Epithelial cell of proximal tubule (primary cell): Measurements from ENCODE around the gene CD109. TPM values are rescaled to one million over a fixed set of nuclear protein-coding genes. Genes with fewer than 3 reads are reported as not detected.
"Not testable (repeated sequence)": the region's sequence is repeated elsewhere in the genome, so short reads cannot be mapped to it uniquely, and the experiment has no call there.

ENCODE experiments used
- DNase-seq: peaks from one replicate; pipeline ENCODE4 v3.0.0-alpha.2; 2011; ENCODE audit warnings: low read depth
- H3K4me3 ChIP-seq: 2 replicates; pipeline ENCODE4 v1.5.1; 2011; ENCODE audit warnings: low read depth, mild to moderate bottlenecking, low read length
- total RNA-seq: library from RNA; depleted of rRNA; stranded (reverse); fragments of >200 nt; gene quantifications from 2 replicates; pipeline ENCODE4 v1.2.3, GENCODE V29; 2015
- TF ChIP-seq, protein P1 (sequence below): conservative IDR thresholded peaks from 2 replicates; pipeline ENCODE4 v1.5.1; 2012; ENCODE audit warnings: low read depth, mild to moderate bottlenecking, low read length

Gene CD109
- total RNA-seq, 1 donor from 2014 or later: 24.3 TPM

GRCh38 chr6:73713426-73714147 is 17.6 kb downstream of the CD109 start:
- no peak overlapping the region for H3K4me3 ChIP-seq
- no peak for DNase-seq
- TF ChIP-seq, protein P1, sequence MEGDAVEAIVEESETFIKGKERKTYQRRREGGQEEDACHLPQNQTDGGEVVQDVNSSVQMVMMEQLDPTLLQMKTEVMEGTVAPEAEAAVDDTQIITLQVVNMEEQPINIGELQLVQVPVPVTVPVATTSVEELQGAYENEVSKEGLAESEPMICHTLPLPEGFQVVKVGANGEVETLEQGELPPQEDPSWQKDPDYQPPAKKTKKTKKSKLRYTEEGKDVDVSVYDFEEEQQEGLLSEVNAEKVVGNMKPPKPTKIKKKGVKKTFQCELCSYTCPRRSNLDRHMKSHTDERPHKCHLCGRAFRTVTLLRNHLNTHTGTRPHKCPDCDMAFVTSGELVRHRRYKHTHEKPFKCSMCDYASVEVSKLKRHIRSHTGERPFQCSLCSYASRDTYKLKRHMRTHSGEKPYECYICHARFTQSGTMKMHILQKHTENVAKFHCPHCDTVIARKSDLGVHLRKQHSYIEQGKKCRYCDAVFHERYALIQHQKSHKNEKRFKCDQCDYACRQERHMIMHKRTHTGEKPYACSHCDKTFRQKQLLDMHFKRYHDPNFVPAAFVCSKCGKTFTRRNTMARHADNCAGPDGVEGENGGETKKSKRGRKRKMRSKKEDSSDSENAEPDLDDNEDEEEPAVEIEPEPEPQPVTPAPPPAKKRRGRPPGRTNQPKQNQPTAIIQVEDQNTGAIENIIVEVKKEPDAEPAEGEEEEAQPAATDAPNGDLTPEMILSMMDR: no peak

GRCh38 chr6:73715111-73715508 is 19.1 kb downstream of the CD109 start:
- not testable (repeated sequence) for DNase-seq, H3K4me3 ChIP-seq

DNA sequence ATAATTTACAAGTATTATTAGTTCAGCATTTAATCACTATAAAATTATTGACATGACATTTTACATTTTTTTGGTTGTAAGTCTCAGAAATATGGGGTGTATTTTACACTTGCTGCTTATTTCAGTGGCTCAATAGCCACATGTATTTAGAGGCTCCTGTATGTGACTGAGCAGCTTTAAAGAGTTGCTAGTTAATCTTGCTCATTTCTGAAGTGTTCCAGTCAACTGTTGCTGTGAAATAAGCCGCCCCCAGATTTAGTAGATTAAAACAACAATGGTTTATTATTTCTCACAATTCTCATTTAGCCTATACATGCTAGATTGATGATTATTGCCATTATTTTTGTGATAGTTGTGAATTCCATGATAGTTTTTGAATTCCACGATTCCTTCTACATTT is 23.0 kb downstream of the CD109 start:
- H3K4me3 ChIP-seq: no peak overlapping the region
- TF ChIP-seq, protein P1: no peak
- no peak for DNase-seq

DNA sequence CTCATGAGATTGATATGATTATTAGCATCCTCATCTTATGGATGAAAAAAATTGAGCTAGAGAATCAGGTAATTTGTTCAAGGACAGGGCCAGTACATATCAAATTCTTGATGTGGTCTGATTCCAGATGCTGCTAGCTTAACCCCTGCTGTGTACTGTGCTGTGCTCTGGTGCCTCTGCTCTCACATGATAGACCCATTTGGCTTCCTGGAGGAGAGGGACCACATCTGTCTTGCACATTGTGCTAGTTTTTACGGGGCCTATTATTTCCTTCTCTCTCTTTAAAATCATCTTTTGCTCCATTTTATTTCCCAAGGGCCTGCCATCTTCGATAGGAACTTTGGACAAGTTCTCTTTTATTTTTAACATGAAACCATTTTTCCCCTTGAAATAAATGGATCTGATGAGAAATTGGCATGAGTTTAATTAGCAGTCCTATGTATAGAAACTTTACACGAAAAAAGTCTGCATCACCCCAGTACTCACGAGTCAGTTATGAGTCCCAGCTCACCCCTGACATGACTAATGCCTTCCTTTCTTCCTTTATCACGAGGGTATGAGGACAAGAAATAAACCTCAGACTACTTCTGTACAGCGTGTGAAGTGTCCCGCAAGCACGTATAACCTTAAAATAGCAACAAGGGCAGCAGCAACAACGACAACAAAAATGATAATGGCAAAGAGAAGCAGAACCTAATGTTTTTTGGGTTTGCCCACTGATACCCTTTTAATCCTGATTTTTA is 26.5 kb downstream of the CD109 start:
- DNase-seq: no peak
- TF ChIP-seq, protein P1: no peak
- no peak overlapping the region for H3K4me3 ChIP-seq

DNA sequence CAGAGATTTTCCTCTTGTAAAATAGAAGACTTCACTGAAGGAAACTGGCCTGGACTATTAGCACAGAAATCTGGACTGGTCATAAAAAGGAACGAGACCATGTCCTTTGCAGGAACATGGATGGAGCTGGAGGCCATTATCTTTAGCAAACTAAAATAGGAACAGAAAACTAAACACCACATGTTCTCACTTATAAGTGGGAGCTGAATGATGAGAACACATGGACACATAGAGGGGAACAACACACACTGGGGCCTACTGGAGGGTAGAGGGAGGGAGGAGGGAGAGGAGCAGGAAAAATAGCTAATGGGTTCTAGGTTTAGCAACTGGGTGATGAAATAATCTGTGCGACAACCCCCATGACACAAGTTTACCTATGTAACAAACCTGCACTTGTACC is 27.5 kb downstream of the CD109 start:
- not testable (repeated sequence) for H3K4me3 ChIP-seq, DNase-seq

DNA sequence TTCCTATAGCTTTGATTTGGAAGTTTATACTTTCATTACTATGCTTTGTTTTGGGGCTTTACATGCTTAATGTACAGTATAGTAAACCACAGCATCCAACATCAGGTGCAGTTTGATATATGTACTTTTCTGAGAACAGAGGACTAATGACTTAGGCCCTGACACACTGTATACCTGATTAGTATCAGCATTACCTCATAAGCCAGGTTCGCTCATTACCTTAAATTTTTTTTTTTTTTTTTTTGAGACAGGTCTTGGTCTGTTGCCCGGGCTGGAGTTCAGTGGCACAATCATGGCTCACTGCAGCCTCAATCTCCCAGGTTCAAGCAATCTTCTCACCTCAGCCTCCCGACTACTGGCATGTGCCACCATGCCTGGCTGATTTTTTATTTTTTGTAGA is 28.4 kb downstream of the CD109 start:
- DNase-seq: no peak
- TF ChIP-seq, protein P1: no peak
- H3K4me3 ChIP-seq: no peak overlapping the region

- not testable (repeated sequence) for DNase-seq, H3K4me3 ChIP-seq
These were observed 29.2 kb downstream of the CD109 start for GRCh38 chr6:73725192-73725591.

GRCh38 chr6:73727114-73727513 is 31.1 kb downstream of the CD109 start:
- TF ChIP-seq, protein P1: no peak
- H3K4me3 ChIP-seq: no peak overlapping the region
- no peak for DNase-seq
